Measurements from ENCODE around the gene PSPH. TPM values are rescaled to one million over a fixed set of nuclear protein-coding genes. Genes with fewer than 3 reads are reported as not detected.

PSPH gene
- total and polyA plus RNA-seq, 2 donors (not counting 1 experiment from before 2014, with no cell fraction given): 14.4 to 74.3 TPM

- H3K4me3 ChIP-seq (replicated peaks in 1 of 4; ENCODE audit: control extremely low read depth in 1 of 4, insufficient read depth in 1 of 4, low read depth in 3 of 4, low read length in 4 of 4): peak overlapping the region in 1 of 4 experiments; percentile 78
- no peaks in the 10 kb centered on the region for H3K9me3 ChIP-seq (ENCODE audit: control insufficient read depth, insufficient read depth, low read depth, low read length)
- H3K4me2 ChIP-seq (ENCODE audit: extremely low read depth, insufficient read depth, low read length): peak overlapping the region; percentile 3
- DNase-seq (ENCODE audit: low read depth in 2 of 2): peak in 1 of 2 donors; percentile 19
- no peaks in the 10 kb centered on the region for H3K36me3 ChIP-seq (ENCODE audit: control insufficient read depth, insufficient read depth, low read length)
- peaks cover 3% of the 10 kb centered on the region for H3K79me2 ChIP-seq (ENCODE audit: control insufficient read depth, insufficient read depth, low read length)
- no peak overlapping the region for H2AFZ ChIP-seq (ENCODE audit: low read length)
- peaks cover 5% of the 10 kb centered on the region for H3K4me1 ChIP-seq (ENCODE audit: control insufficient read depth, extremely low read depth, insufficient read depth, low read length)
- H3K27ac ChIP-seq (ENCODE audit: insufficient read depth, low read length): no peak overlapping the region
- no peak overlapping the region for H3K9ac ChIP-seq (ENCODE audit: insufficient read depth, low read length)
- H3K27me3 ChIP-seq (ENCODE audit: control insufficient read depth, insufficient read depth, low read length): no peaks in the 10 kb centered on the region
- no peaks in the 10 kb centered on the region for H4K20me1 ChIP-seq (ENCODE audit: control insufficient read depth, extremely low read depth, insufficient read depth, low read length)
- TF ChIP-seq EZH2 (IDR thresholded peaks at IDR 0.05; ENCODE audit: low read length, missing control alignments): no peak
- TF ChIP-seq, protein P1, sequence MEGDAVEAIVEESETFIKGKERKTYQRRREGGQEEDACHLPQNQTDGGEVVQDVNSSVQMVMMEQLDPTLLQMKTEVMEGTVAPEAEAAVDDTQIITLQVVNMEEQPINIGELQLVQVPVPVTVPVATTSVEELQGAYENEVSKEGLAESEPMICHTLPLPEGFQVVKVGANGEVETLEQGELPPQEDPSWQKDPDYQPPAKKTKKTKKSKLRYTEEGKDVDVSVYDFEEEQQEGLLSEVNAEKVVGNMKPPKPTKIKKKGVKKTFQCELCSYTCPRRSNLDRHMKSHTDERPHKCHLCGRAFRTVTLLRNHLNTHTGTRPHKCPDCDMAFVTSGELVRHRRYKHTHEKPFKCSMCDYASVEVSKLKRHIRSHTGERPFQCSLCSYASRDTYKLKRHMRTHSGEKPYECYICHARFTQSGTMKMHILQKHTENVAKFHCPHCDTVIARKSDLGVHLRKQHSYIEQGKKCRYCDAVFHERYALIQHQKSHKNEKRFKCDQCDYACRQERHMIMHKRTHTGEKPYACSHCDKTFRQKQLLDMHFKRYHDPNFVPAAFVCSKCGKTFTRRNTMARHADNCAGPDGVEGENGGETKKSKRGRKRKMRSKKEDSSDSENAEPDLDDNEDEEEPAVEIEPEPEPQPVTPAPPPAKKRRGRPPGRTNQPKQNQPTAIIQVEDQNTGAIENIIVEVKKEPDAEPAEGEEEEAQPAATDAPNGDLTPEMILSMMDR (conservative IDR thresholded peaks at IDR 0.05 in 1 of 2, IDR thresholded peaks at IDR 0.05 in 1 of 2; ENCODE audit: low read depth in 1 of 2, low read length in 2 of 2): no peak
Measured at GRCh38 chr7:55965805-55966421, 85.3 kb downstream of the PSPH start.

DNA sequence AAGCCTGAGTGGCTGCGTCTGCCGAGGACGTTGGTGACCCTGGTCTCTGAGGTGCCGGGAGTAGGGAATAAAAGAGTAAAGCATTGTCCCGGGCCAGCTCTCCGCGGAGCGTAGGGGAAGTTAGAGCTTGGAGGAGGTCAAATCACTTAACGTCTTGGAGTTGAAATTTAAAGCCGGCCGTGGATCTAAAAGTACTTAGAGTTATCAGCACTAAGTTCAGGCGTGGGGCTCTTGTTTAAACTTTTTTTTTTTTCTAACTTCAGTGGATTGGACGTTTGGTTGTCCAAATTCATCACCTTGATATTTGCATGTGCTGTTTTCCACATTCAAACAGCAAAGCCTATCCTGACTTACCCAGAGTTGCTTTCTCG lies 86.2 kb downstream of the PSPH start:
- Histone ChIP-seq H4K20me1 (ENCODE audit: control insufficient read depth, extremely low read depth, insufficient read depth, low read length) (no peaks in the 10 kb centered on the region), H3K4me2 (ENCODE audit: extremely low read depth, insufficient read depth, low read length) (peak overlapping the region; percentile 59), H3K79me2 (ENCODE audit: control insufficient read depth, insufficient read depth, low read length) (peaks cover 2% of the 10 kb centered on the region), H3K4me3 (replicated peaks in 1 of 4; ENCODE audit: control extremely low read depth in 1 of 4, insufficient read depth in 1 of 4, low read depth in 3 of 4, low read length in 4 of 4) (peak overlapping the region; percentile 52 to 78 (median 65)), H3K36me3 (ENCODE audit: control insufficient read depth, insufficient read depth, low read length) (no peaks in the 10 kb centered on the region), H3K27ac (ENCODE audit: insufficient read depth, low read length) (peak overlapping the region; percentile 59), H3K9ac (ENCODE audit: insufficient read depth, low read length) (peak overlapping the region; percentile 63), H3K9me3 (ENCODE audit: control insufficient read depth, insufficient read depth, low read depth, low read length) (no peaks in the 10 kb centered on the region), H2AFZ (ENCODE audit: low read length) (peak overlapping the region; percentile 62), H3K27me3 (ENCODE audit: control insufficient read depth, insufficient read depth, low read length) (no peaks in the 10 kb centered on the region), H3K4me1 (ENCODE audit: control insufficient read depth, extremely low read depth, insufficient read depth, low read length) (peaks cover 5% of the 10 kb centered on the region)
- TF ChIP-seq, protein P1 (conservative IDR thresholded peaks at IDR 0.05 in 1 of 2, IDR thresholded peaks at IDR 0.05 in 1 of 2; ENCODE audit: low read depth in 1 of 2, low read length in 2 of 2): no peak
- TF ChIP-seq EZH2 (IDR thresholded peaks at IDR 0.05; ENCODE audit: low read length, missing control alignments): no peak
- DNase-seq (ENCODE audit: low read depth in 2 of 2): peak; percentile 40 to 57

DNA sequence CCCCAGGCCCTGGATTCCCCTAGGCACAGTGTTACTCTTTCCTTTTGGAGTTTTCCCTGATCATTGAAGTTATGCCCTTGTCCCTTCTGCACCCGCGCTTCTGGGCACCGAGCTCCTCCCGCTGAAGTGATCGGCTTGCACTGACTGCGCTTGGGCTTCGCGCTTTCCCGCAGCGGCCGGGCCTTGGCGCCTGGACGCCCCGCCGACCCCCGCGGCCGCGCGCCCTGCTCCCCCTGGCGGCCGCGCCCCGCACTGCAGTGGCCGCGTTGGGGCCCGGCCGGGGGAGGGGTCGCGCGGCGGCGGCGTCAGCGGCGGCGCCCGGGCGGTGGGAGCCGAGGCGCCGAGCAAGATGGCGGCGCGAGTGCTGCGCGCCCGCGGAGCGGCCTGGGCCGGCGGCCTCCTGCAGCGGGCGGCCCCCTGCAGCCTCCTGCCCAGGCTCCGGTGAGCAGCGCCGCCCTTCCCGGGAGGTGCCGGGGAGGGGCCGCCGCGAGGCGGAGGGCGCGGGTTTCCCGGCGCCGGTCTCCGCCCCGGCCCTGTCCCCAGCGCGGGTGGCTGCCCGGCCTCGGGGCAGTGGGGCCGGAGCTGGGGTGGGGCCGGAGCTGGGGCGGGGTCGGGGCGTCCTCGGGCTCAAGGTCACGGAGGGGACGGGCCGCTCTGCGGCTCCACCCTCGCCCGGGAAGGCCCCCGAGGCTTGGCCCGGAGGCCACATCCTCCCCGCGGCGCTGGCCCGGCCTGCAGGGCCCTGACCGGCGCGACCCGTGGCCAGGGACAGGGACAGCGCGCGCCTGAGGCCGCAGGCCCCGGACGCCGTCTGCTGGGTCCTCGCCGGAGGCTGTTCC lies 86.8 kb downstream of the PSPH start, which contains the start of gene NIPSNAP2:
Gene NIPSNAP2, plus strand, starts transcription at position 325 of the 839 bp plus-strand sequence. Its CDS starts 25 bp downstream, at position 350.
- TF ChIP-seq, protein P1 (conservative IDR thresholded peaks at IDR 0.05 in 1 of 2, IDR thresholded peaks at IDR 0.05 in 1 of 2; ENCODE audit: low read depth in 1 of 2, low read length in 2 of 2): peak in 1 of 2 donors; percentile 22
- no peak for TF ChIP-seq EZH2 (IDR thresholded peaks at IDR 0.05; ENCODE audit: low read length, missing control alignments)
- H3K4me2 ChIP-seq (ENCODE audit: extremely low read depth, insufficient read depth, low read length): peak within 1 kb of the TSS; percentile 75
- no peaks in the 10 kb centered on the region for H3K9me3 ChIP-seq (ENCODE audit: control insufficient read depth, insufficient read depth, low read depth, low read length)
- no peaks in the 10 kb centered on the region for H4K20me1 ChIP-seq (ENCODE audit: control insufficient read depth, extremely low read depth, insufficient read depth, low read length)
- H3K36me3 ChIP-seq (ENCODE audit: control insufficient read depth, insufficient read depth, low read length): no peaks in the 10 kb centered on the region
- H3K27me3 ChIP-seq (ENCODE audit: control insufficient read depth, insufficient read depth, low read length): no peaks in the 10 kb centered on the region
- peak within 1 kb of the TSS; percentile 59 for H3K27ac ChIP-seq (ENCODE audit: insufficient read depth, low read length)
- DNase-seq (ENCODE audit: low read depth in 2 of 2): peak; percentile 51 to 68
- peak within 1 kb of the TSS; percentile 52 to 78 (median 65) for H3K4me3 ChIP-seq (replicated peaks in 1 of 4; ENCODE audit: control extremely low read depth in 1 of 4, insufficient read depth in 1 of 4, low read depth in 3 of 4, low read length in 4 of 4)
- peaks cover 5% of the 10 kb centered on the region for H3K4me1 ChIP-seq (ENCODE audit: control insufficient read depth, extremely low read depth, insufficient read depth, low read length)
- peaks cover 2% of the 10 kb centered on the region for H3K79me2 ChIP-seq (ENCODE audit: control insufficient read depth, insufficient read depth, low read length)
- peak within 1 kb of the TSS; percentile 89 for H2AFZ ChIP-seq (ENCODE audit: low read length)
- H3K9ac ChIP-seq (ENCODE audit: insufficient read depth, low read length): peak within 1 kb of the TSS; percentile 63

Data from fibroblast of lung (primary cell).